GM21786 (cell line): Measurements from ENCODE around the gene RNU6-8.

Experiments
- ATAC-seq: cut with Tn5 transposase; IDR thresholded peaks from one replicate; pipeline ENCODE4 v1.9.1; 2021; ENCODE audit not compliant: unreplicated experiment

The RNU6-8 gene

GRCh38 chr14:32166029-32166428, 37.0 kb downstream of the RNU6-8 start:
- ATAC-seq = no peak
